Liver (tissue), 3 donors: Measurements from ENCODE around the gene ING3.

ENCODE experiments used
- EGR1 ChIP-seq, 2 donors: IDR thresholded peaks; 2 replicates each; pipeline ENCODE4 v1.6.1; 2016 to 2018; ENCODE audit warnings: antibody characterized with exemption in 2 of 2, low read depth in 2 of 2
- FOXA1 ChIP-seq: IDR thresholded peaks from 2 replicates; pipeline ENCODE4 v1.6.1; 2016; ENCODE audit warnings: antibody characterized with exemption
- HNF4G ChIP-seq: IDR thresholded peaks from 2 replicates; pipeline ENCODE4 v1.6.1; 2016; ENCODE audit warnings: antibody characterized with exemption
- SP1 ChIP-seq: IDR thresholded peaks from 2 replicates; pipeline ENCODE4 v1.6.1; 2018; ENCODE audit warnings: antibody characterized with exemption, mild to moderate bottlenecking
- TAF1 ChIP-seq: conservative IDR thresholded peaks from 2 replicates; pipeline ENCODE4 v1.6.1; 2016; ENCODE audit warnings: antibody characterized with exemption, mild to moderate bottlenecking
- YY1 ChIP-seq: IDR thresholded peaks from 2 replicates; pipeline ENCODE4 v1.6.1; 2016; ENCODE audit warnings: antibody characterized with exemption, mild to moderate bottlenecking
- TF ChIP-seq, protein P1 (sequence below): fragments of 150-350 bp; IDR thresholded peaks from 2 replicates; pipeline ENCODE4 v1.5.1; 2017; ENCODE audit warnings: improper control_type of control experiment, low read depth, low read length; ENCODE audit not compliant: missing input control
- TF ChIP-seq, protein P2 (sequence below): IDR thresholded peaks from 2 replicates; pipeline ENCODE4 v1.6.1; 2016; ENCODE audit warnings: antibody characterized with exemption
- TF ChIP-seq, protein P3 (sequence below): IDR thresholded peaks from 2 replicates; pipeline ENCODE4 v1.6.1; 2016; ENCODE audit warnings: antibody characterized with exemption, mild to moderate bottlenecking
- donor health status: healthy.
- donor health status: healthy.

DNA sequence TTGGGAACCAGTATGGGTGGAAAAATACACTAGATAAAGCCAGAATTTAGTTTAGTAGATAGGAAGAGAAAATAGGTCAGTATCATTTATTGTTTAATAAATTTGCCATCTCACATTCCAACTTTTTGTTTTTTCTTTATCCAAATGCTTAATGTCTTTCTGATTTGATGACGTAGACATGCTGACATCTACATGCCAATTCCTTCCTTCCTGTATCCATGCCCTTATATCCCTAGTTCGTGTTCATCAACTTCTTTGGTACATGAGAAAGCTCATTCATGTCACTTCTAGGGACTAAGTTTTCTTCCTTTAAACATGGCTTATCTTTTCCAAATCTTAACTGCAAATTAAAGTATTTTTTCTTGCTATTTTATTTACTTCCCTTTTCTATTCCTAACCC is 30.5 kb upstream of the ING3 start:
- TF ChIP-seq, protein P1, sequence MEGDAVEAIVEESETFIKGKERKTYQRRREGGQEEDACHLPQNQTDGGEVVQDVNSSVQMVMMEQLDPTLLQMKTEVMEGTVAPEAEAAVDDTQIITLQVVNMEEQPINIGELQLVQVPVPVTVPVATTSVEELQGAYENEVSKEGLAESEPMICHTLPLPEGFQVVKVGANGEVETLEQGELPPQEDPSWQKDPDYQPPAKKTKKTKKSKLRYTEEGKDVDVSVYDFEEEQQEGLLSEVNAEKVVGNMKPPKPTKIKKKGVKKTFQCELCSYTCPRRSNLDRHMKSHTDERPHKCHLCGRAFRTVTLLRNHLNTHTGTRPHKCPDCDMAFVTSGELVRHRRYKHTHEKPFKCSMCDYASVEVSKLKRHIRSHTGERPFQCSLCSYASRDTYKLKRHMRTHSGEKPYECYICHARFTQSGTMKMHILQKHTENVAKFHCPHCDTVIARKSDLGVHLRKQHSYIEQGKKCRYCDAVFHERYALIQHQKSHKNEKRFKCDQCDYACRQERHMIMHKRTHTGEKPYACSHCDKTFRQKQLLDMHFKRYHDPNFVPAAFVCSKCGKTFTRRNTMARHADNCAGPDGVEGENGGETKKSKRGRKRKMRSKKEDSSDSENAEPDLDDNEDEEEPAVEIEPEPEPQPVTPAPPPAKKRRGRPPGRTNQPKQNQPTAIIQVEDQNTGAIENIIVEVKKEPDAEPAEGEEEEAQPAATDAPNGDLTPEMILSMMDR, result no peak
- TF ChIP-seq FOXA1 (no peak), EGR1 (IDR thresholded peaks at IDR 0.05; ENCODE audit: low read depth in 2 of 2) (no peak), HNF4G (no peak), YY1 (no peak), TAF1 (no peak), SP1 (no peak)
- TF ChIP-seq, protein P2, sequence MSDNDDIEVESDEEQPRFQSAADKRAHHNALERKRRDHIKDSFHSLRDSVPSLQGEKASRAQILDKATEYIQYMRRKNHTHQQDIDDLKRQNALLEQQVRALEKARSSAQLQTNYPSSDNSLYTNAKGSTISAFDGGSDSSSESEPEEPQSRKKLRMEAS, result no peak
- TF ChIP-seq, protein P3, sequence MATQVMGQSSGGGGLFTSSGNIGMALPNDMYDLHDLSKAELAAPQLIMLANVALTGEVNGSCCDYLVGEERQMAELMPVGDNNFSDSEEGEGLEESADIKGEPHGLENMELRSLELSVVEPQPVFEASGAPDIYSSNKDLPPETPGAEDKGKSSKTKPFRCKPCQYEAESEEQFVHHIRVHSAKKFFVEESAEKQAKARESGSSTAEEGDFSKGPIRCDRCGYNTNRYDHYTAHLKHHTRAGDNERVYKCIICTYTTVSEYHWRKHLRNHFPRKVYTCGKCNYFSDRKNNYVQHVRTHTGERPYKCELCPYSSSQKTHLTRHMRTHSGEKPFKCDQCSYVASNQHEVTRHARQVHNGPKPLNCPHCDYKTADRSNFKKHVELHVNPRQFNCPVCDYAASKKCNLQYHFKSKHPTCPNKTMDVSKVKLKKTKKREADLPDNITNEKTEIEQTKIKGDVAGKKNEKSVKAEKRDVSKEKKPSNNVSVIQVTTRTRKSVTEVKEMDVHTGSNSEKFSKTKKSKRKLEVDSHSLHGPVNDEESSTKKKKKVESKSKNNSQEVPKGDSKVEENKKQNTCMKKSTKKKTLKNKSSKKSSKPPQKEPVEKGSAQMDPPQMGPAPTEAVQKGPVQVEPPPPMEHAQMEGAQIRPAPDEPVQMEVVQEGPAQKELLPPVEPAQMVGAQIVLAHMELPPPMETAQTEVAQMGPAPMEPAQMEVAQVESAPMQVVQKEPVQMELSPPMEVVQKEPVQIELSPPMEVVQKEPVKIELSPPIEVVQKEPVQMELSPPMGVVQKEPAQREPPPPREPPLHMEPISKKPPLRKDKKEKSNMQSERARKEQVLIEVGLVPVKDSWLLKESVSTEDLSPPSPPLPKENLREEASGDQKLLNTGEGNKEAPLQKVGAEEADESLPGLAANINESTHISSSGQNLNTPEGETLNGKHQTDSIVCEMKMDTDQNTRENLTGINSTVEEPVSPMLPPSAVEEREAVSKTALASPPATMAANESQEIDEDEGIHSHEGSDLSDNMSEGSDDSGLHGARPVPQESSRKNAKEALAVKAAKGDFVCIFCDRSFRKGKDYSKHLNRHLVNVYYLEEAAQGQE, result no peak
